GM13976 (cell line): ENCODE results near the gene PLAGL1.

Source experiments
- DNase-seq: peaks from one replicate; pipeline ENCODE4 v3.0.0; 2012; ENCODE audit warnings: low spot score
- CTCF ChIP-seq: IDR thresholded peaks from 2 replicates; pipeline ENCODE4 v1.5.1; 2012; ENCODE audit warnings: borderline replicate concordance, mild to moderate bottlenecking; ENCODE audit not compliant: insufficient read depth; ENCODE audit errors: extremely low read depth, missing control alignments, control extremely low read depth
- in situ Hi-C: fragments of 300-500 bp; cut with MboI; formaldehyde crosslinking; loops from one replicate; pipeline ENCODE4 v1.12.0; 2022; ENCODE audit warnings: low sequenced_read_pairs, mixed read lengths, inconsistent platforms; ENCODE audit not compliant: unreplicated experiment

The PLAGL1 gene

GRCh38 chr6:143950875-143951274 is 57.2 kb downstream of the PLAGL1 start:
- no peak for TF ChIP-seq CTCF
- no peak for DNase-seq
- in situ Hi-C loops: no loop called here

GRCh38 chr6:143949962-143950361 is 58.1 kb downstream of the PLAGL1 start:
- TF ChIP-seq CTCF: no peak
- in situ Hi-C loops: no loop called here
- DNase-seq: no peak

GRCh38 chr6:143949535-143949934 is 58.5 kb downstream of the PLAGL1 start:
- DNase-seq: no peak
- TF ChIP-seq CTCF: no peak
- in situ Hi-C loops: no loop called here

- in situ Hi-C loops: no loop called here
- no peak for TF ChIP-seq CTCF
Measured at GRCh38 chr6:143948208-143948607, 59.9 kb downstream of the PLAGL1 start.

GRCh38 chr6:143941852-143942627 is 66.0 kb downstream of the PLAGL1 start:
- TF ChIP-seq CTCF: peak; percentile 43
- in situ Hi-C loops: no loop called here
- peak; percentile 46 for DNase-seq

More at GRCh38 chr6:143948208-143948607, 59.9 kb downstream of the PLAGL1 start:
- DNase-seq: no peak

GRCh38 chr6:143940011-143940597 is 68.0 kb downstream of the PLAGL1 start:
- peak; percentile 52 for TF ChIP-seq CTCF
- in situ Hi-C loops: no loop called here
- peak; percentile 84 for DNase-seq

GRCh38 chr6:143939364-143939763 is 68.7 kb downstream of the PLAGL1 start:
- peak; percentile 26 for DNase-seq
- in situ Hi-C loops: no loop called here
- TF ChIP-seq CTCF: no peak
